HepG2 (cell line): ENCODE measurements around the gene BPIFB6. TPM values are rescaled to one million over a fixed set of nuclear protein-coding genes. Genes with fewer than 3 reads are reported as not detected.

Experiments used
- ATAC-seq: fragments of 200-7000 bp; cut with Tn5 transposase; 3 replicates; pipeline ENCODE4 v1.9.1; 2020; ENCODE audit warnings: mild to moderate bottlenecking, moderate library complexity
- BruUV-seq: library from RNA; stranded (reverse); fragments of 400-500 nt; replicated peaks from 2 replicates; lab custom pipeline; 2021; lab: Mats Ljungman, UMichigan
- CTCF ChIA-PET: fragments of 300-600 bp; formaldehyde crosslinking; extraction: SDS; loops from one replicate; lab custom pipeline; 2021; ENCODE audit warnings: low total read pairs, inconsistent platforms, low intra/inter-chr PET ratio; lab: Yijun Ruan, JAX
- POLR2A ChIA-PET: fragments of 350-600 bp; sonication (Branson Sonifier 250); formaldehyde crosslinking; loops from one replicate; lab custom pipeline; 2020; ENCODE audit warnings: antibody characterized with exemption, inconsistent platforms; lab: Yijun Ruan, JAX
- DNase-seq: peaks from one replicate; pipeline ENCODE4 v3.0.0-alpha.2; 2015; ENCODE audit warnings: low spot score
- FAIRE-seq: peaks from 3 replicates; lab custom pipeline; 2011; peaks lifted over from hg19 to GRCh38; lab: Jason Lieb, UNC
- H2AFZ ChIP-seq: one replicate; pipeline ENCODE4 v1.6.1; 2011; ENCODE audit warnings: low read length, inconsistent platforms
- H3K27ac ChIP-seq: fragments of 300-600 bp; 3 replicates; pipeline ENCODE4 v1.8.0; 2011; ENCODE audit warnings: mixed run types, mild to moderate bottlenecking, mixed read lengths, low read length, inconsistent platforms; ENCODE audit not compliant: insufficient read depth; ENCODE audit errors: extremely low read length
- H3K27me3 ChIP-seq, 2 experiments: fragments of 200-600 bp in 1 of 2; 2 replicates in 1 of 2; 3 replicates in 1 of 2; pipeline versions ENCODE4 v1.6.0 to v1.8.0; 2011; ENCODE audit warnings: low read length in 2 of 2, mild to moderate bottlenecking in 2 of 2, moderate library complexity in 2 of 2, inconsistent platforms in 1 of 2; ENCODE audit not compliant: insufficient read depth in 2 of 2, control insufficient read depth in 1 of 2
- H3K36me3 ChIP-seq, 2 experiments: fragments of 200-600 bp in 1 of 2; replicated peaks in 1 of 2; 2 replicates in 1 of 2; 3 replicates in 1 of 2; pipeline versions ENCODE4 v1.5.1 to v1.8.0; 2011; ENCODE audit warnings: low read length in 2 of 2, inconsistent platforms in 1 of 2; ENCODE audit not compliant: insufficient read depth in 2 of 2, control insufficient read depth in 1 of 2
- H3K4me1 ChIP-seq: 2 replicates; pipeline ENCODE4 v1.5.1; 2012; ENCODE audit warnings: low read length, inconsistent platforms; ENCODE audit not compliant: insufficient read depth
- H3K4me2 ChIP-seq: 2 replicates; pipeline ENCODE4 v1.6.0; 2011; ENCODE audit warnings: low read depth, low read length, inconsistent platforms
- H3K4me3 ChIP-seq, 3 experiments: fragments of 200-600 bp in 1 of 3; sonication (generic), shearing (Covaris generic) in 1 of 3; replicated peaks in 1 of 3; 2 replicates each; pipeline ENCODE4 v1.5.1; 2011 to 2016; ENCODE audit warnings: low read length in 3 of 3, inconsistent platforms in 2 of 3, low read depth in 2 of 3, mild to moderate bottlenecking in 2 of 3, control low read depth in 1 of 3, mixed read lengths in 1 of 3; ENCODE audit not compliant: insufficient read depth in 1 of 3
- H3K79me2 ChIP-seq: one replicate; pipeline ENCODE4 v1.6.1; 2011; ENCODE audit warnings: low read length, inconsistent platforms; ENCODE audit not compliant: insufficient read depth
- H3K9ac ChIP-seq: 2 replicates; pipeline ENCODE4 v1.6.0; 2011; ENCODE audit warnings: mild to moderate bottlenecking, low read depth, low read length, inconsistent platforms; ENCODE audit not compliant: insufficient read depth
- H3K9me3 ChIP-seq: 2 replicates; pipeline ENCODE4 v1.5.1; 2012; ENCODE audit warnings: mild to moderate bottlenecking, low read length
- H4K20me1 ChIP-seq: 2 replicates; pipeline ENCODE4 v1.6.0; 2011; ENCODE audit warnings: inconsistent platforms, mild to moderate bottlenecking, low read length, moderate library complexity; ENCODE audit not compliant: insufficient read depth
- ARID4A ChIP-seq: sonication (generic); formaldehyde crosslinking; IDR thresholded peaks from 2 replicates; pipeline ENCODE4 v1.5.0; 2020; ENCODE audit warnings: mild to moderate bottlenecking, missing genetic modification reagents, borderline replicate concordance
- CREB3 ChIP-seq: sonication (generic); formaldehyde crosslinking; IDR thresholded peaks from 2 replicates; pipeline ENCODE4 v1.5.0; 2020; ENCODE audit warnings: missing genetic modification reagents
- DDIT3 ChIP-seq: sonication (generic); formaldehyde crosslinking; IDR thresholded peaks from 2 replicates; pipeline ENCODE4 v1.4.0; 2020; ENCODE audit warnings: mild to moderate bottlenecking, missing genetic modification reagents
- DR1 ChIP-seq: sonication (generic); formaldehyde crosslinking; IDR thresholded peaks from 2 replicates; pipeline ENCODE4 v1.8.0; 2021; ENCODE audit warnings: mild to moderate bottlenecking, missing genetic modification reagents, inconsistent platforms
- GPN1 ChIP-seq: sonication (generic); formaldehyde crosslinking; IDR thresholded peaks from 2 replicates; pipeline ENCODE4 v1.5.1; 2020; ENCODE audit warnings: missing genetic modification reagents, borderline replicate concordance
- HBP1 ChIP-seq: IDR thresholded peaks from 2 replicates; pipeline ENCODE4 v1.6.1; 2016; ENCODE audit warnings: low read depth, control low read depth
- NFATC3 ChIP-seq: sonication (generic); formaldehyde crosslinking; IDR thresholded peaks from 2 replicates; pipeline ENCODE4 v1.5.1; 2020; ENCODE audit warnings: mild to moderate bottlenecking, missing genetic modification reagents
- THAP7 ChIP-seq: sonication (generic); formaldehyde crosslinking; IDR thresholded peaks from 2 replicates; pipeline ENCODE4 v1.8.1; 2023; ENCODE audit warnings: mild to moderate bottlenecking, missing genetic modification reagents
- TRAFD1 ChIP-seq: sonication (generic); formaldehyde crosslinking; IDR thresholded peaks from 2 replicates; pipeline ENCODE4 v1.5.1; 2020; ENCODE audit warnings: missing genetic modification reagents, mild to moderate bottlenecking, borderline replicate concordance
- ZNF180 ChIP-seq: sonication (generic); formaldehyde crosslinking; IDR thresholded peaks from 2 replicates; pipeline ENCODE4 v1.4.0; 2020; ENCODE audit warnings: low read depth, missing genetic modification reagents, borderline replicate concordance
- ZNF230 ChIP-seq: sonication (generic); formaldehyde crosslinking; IDR thresholded peaks from 2 replicates; pipeline ENCODE4 v1.4.0; 2020; ENCODE audit warnings: mild to moderate bottlenecking, missing genetic modification reagents
- ZSCAN5A ChIP-seq: sonication (generic); formaldehyde crosslinking; IDR thresholded peaks from 2 replicates; pipeline ENCODE4 v1.8.0; 2022; ENCODE audit warnings: mild to moderate bottlenecking, missing genetic modification reagents, borderline replicate concordance
- WGBS: methylation state at CpG from one replicate; pipeline ENCODE4 v1.1.6; 2017; ENCODE audit warnings: low lambda C conversion rate; 5-methylcytosine and 5-hydroxymethylcytosine counted together
- in situ Hi-C: cut with HindIII; loops from 2 replicates; pipeline ENCODE4 v1.10.0; 2017; ENCODE audit warnings: low pct_unique_long_range_greater_than_20kb; ENCODE audit not compliant: extremely low pct_ligation_motif_present
- intact Hi-C: fragments of 100-400 bp; cut with micrococcal nuclease; formaldehyde crosslinking; loops from one replicate; pipeline ENCODE4 v1.10.0; 2022; ENCODE audit not compliant: unreplicated experiment
- polyA plus RNA-seq, 8 experiments: library from polyadenylated mRNA; depleted of rRNA in 3 of 8; stranded (reverse) in 7 of 8; unstranded in 1 of 8; fragments of >200 nt; fragmentation: Illumina TruSeq in 4 of 8; extraction: Trizol in 4 of 8; gene quantifications; 2 replicates each; pipeline versions ENCODE4 v1.2.1 to v1.2.3, GENCODE V29; 2011 to 2016; ENCODE audit warnings: low read depth in 4 of 8, missing spikeins in 1 of 8, mixed read lengths in 1 of 8; ENCODE audit not compliant: insufficient read depth in 1 of 8
- total RNA-seq, 5 experiments: library from RNA; depleted of rRNA; stranded (reverse); fragments of >200 nt; fragmentation: Illumina TruSeq; extraction: Trizol; gene quantifications; 2 replicates each; pipeline ENCODE4 v1.2.3, GENCODE V29; 2016; ENCODE audit warnings: low read depth in 1 of 5

The BPIFB6 gene
- total and polyA plus RNA-seq, 2 of the 13 experiments (the other 11 are each of a cell fraction or from before 2014, with no cell fraction given), result 0.13 to 1.7 TPM

- no peaks in the 10 kb centered on the region for H4K20me1 ChIP-seq
- peaks cover 82% of the 10 kb centered on the region for H3K4me1 ChIP-seq
- H3K4me3 ChIP-seq, result peak overlapping the region; percentile 40 to 79 (median 68); a peak in 5 of 6 replicates
- H2AFZ ChIP-seq, result no peak overlapping the region
- WGBS, result 94% methylated on average over 5 of the region's 5 CpGs
- no TSS peak for BruUV-seq
- H3K9me3 ChIP-seq, result no peaks in the 10 kb centered on the region
- in situ Hi-C loops (no loop called here), intact Hi-C loops (no loop called here)
- H3K79me2 ChIP-seq, result peaks cover 37% of the 10 kb centered on the region
- FAIRE-seq, result no peak
- H3K9ac ChIP-seq, result peak overlapping the region; percentile 87
- ATAC-seq, result no peak
- peaks cover 37 to 51% of the 10 kb centered on the region in 2 experiments for H3K36me3 ChIP-seq
- no peak for DNase-seq
- CTCF ChIA-PET, result no interaction called here
- peak overlapping the region; percentile 90 for H3K27ac ChIP-seq
- H3K4me2 ChIP-seq, result peak overlapping the region; percentile 91
- H3K27me3 ChIP-seq, result no peaks in the 10 kb centered on the region; a peak in 1 of 5 replicates
- POLR2A ChIA-PET, result interaction anchor here (1.1 kb wide), 1 partner anchor 11 kb away, joined by 3 read pairs; no protein-coding TSS in a partner anchor
- no peak for TF ChIP-seq HBP1
- TF ChIP-seq DR1 (CRISPR knock-in tag), result no peak
- TF ChIP-seq DDIT3, result no peak
- no peak for TF ChIP-seq ZNF230 (CRISPR knock-in tag)
- 0 out of 2 replicates have a peak, but pooled peaks have one; percentile 13 for TF ChIP-seq NFATC3 (CRISPR knock-in tag)
- TF ChIP-seq ZNF180 (CRISPR knock-in tag), result no peak
- 0 out of 2 replicates have a peak, but pooled peaks have one; percentile 10 for TF ChIP-seq THAP7 (CRISPR knock-in tag)
- no peak for TF ChIP-seq GPN1 (CRISPR knock-in tag)
- TF ChIP-seq TRAFD1 (CRISPR knock-in tag), result peak; percentile 4; the same call in 1 of the 2 replicates
- TF ChIP-seq ZSCAN5A (CRISPR knock-in tag), result no peak
- no peak for TF ChIP-seq CREB3 (CRISPR knock-in tag)
- TF ChIP-seq ARID4A (CRISPR knock-in tag), result no peak; the same call in 1 of the 2 replicates
Measured at GRCh38 chr20:33010133-33010504, 21.3 kb upstream of the BPIFB6 start.
